ENCODE results near the gene PSMA3. TPM values are rescaled to one million over a fixed set of nuclear protein-coding genes. Genes with fewer than 3 reads are reported as not detected.
"Not testable (repeated sequence)": the region's sequence is repeated elsewhere in the genome, so short reads cannot be mapped to it uniquely, and the experiment has no call there.

PSMA3 gene
- total RNA-seq (2014; rRNA removed; shearing (Covaris generic)): 159 and 201 TPM in 2 replicates
- polyA plus RNA-seq (2015; cell fraction: cytosol; rRNA removed): 250 and 251 TPM in 2 replicates
- polyA plus RNA-seq (2015; cell fraction: nucleus; rRNA removed): 205 and 224 TPM in 2 replicates

DNA sequence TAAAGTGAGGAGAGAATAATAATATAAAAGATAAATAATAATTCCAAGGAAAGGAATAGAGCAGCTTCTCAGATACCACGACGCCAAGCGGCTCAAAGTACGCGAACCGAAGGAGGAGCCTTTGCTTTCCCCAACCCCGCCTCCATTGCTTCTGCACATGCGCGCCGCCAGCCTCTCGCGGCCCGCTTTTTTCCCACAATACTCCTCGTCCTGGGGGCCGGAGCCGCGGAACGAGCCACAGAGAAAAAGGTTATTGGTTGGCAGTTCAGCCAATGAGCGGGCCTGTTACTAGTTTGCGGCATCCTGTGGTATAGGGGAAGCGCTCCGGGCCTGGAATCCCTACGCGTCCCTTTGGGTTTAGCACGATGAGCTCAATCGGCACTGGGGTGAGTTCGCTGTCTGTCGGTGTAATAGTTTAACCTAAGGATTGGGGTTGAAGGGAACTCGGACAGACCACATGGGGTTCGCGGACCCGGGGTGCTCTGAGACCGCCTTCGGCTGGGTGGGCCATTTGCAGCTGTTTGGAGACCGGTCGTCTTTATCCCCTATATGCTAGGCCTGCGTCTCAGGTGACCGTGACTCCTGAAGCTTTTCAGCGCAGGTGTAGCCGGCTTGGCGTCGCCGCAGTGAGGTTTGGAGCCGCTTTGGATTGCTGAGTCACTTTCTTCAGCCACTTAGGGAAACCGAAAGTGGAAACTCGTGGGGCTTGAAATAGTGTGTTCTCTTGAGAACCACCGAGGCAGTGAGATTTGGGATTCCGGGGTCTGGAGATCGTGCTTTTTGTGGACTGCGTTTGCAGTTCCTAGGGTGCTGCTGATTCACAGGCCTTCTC lies at the start of gene PSMA3:
PSMA3 (plus strand) TSS at position 288 of the 832 bp plus-strand sequence; CDS start at position 366, 78 bp downstream.
- peak; percentile 98 for DNase-seq (ENCODE audit: low read depth)

DNA sequence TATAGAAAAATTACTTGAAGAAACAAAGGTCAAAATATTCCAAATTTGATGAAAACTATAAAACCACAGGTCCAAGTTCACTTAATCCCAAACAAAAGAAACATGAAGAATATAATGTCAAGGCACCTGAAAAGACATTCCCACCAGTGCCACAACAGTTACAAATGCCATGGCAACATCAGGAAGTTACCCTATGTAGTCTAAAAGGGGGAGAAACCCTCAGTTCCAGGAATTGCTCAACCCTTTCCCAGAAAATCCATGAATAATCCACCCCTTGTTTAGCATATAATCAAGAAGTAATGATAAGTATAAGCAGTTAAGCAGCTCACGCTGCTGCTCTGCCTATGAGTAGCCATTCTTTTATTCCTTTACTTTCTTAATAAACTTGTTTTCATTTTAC lies 48.4 kb upstream of the PSMA3 start:
- DNase-seq (ENCODE audit: low read depth): no peak

DNA sequence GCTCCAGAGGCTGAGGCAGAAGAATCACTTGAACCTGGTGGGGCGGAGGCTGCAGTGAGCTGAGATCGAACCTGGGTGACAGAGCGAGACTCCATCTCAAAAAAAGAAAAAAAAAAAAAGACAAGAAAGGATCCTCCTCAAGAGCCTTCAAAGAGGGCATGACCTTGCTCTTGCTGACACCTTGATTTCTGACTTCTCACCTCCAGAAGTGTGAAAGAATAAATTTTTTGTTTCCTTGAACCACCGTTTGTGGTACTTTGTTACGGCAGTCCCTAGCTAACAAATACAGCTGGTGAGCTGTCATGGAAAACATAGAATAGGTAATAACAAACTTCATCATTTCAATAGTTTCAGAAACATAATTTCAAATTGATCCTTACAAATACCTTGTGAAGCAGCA lies 46.6 kb upstream of the PSMA3 start:
- no peak for DNase-seq (ENCODE audit: low read depth)

DNA sequence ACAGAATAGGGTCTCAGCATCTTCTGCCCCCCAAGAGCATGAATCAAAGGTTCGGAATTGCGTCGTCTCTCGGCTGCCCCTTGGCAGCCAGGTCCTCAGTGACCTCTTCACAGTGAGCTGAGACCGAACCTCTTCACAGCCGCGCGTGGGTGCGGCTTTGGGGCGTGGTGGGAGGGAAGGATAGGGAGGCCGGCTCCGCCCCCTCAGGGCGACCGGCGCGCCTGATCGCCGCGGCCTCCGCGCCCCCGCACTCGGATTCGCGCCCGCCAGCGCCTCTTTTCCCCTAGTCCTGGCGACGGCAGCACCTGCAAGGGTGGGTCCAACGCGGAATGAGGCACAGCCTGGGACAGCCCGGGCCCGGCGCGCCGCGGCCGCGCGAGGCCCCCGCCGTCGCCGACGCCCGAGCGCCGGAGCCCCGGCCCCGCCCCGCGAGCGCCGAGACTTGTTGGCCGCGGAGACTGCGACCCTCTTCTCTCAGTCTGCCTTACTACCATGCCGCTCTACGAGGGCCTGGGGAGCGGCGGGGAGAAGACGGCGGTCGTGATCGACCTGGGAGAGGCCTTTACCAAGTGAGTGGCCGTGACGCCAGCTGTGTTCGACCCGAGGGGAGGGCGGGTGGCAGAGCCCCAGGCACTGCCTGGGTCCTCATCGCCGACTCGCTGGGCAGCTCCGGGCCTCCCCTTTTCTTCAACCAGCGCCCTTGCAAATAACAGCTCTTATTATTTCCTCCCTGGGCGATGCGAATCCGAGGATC lies 44.7 kb upstream of the PSMA3 start, which contains the start of gene ACTR10:
ACTR10 (plus strand) TSS at position 424 of the 754 bp plus-strand sequence; CDS start at position 493, 69 bp downstream.
- peak; percentile 86 for DNase-seq (ENCODE audit: low read depth)

DNA sequence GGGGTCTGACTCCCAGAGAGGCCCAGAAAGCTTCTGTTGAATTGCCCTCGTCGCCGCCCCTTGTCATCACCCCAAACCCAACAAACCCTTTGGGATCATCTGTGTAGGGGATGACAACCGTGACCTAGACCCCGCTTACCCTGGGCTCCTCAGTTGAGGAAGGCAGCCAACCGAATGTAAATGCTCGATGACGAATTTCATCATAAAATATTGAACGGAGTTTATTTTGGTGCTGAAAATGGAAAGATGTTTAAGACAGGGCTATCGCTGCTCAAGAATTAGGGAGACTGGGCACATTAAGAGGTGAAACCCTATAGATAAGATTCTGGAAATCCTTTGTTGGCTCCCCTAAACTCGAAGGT lies 44.2 kb upstream of the PSMA3 start:
- no peak for DNase-seq (ENCODE audit: low read depth)

DNA sequence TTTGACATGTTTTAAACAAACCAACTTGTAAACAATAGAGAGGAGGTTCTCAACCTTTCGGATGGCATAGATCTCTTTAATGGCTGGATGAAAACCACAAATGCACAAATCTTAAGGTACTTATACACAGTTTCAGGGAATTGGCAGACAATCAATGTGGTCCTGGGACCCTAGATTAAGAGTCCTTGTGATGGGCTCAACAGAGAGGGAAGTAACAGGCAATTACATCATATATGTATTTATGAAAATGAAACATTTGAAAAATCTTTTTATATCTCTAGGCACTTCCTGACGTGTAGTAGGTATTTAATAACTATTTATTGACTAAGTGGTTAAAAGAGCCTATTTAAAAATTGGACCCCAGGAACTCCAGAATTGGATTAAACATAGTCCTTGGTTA lies 43.8 kb upstream of the PSMA3 start:
- DNase-seq (ENCODE audit: low read depth): no peak

DNA sequence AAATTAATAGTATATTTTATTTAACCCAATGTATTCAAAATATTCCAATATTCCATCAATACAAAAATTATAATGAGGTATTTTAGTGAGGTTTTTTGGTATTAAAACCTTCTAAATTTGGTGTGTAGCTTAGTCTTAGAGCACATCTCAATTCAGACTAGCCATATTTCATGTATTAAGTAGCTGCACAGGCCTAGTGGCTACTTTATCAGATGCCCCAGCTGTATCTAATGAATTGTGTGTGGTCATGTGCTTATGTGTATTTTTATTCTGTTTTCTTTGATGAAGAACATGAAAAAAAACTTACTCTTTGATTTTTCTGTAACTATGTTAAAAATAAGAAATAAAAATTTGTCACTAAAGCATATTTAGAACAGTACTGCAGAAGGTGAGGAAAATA lies 31.5 kb upstream of the PSMA3 start:
- DNase-seq (ENCODE audit: low read depth): no peak

DNA sequence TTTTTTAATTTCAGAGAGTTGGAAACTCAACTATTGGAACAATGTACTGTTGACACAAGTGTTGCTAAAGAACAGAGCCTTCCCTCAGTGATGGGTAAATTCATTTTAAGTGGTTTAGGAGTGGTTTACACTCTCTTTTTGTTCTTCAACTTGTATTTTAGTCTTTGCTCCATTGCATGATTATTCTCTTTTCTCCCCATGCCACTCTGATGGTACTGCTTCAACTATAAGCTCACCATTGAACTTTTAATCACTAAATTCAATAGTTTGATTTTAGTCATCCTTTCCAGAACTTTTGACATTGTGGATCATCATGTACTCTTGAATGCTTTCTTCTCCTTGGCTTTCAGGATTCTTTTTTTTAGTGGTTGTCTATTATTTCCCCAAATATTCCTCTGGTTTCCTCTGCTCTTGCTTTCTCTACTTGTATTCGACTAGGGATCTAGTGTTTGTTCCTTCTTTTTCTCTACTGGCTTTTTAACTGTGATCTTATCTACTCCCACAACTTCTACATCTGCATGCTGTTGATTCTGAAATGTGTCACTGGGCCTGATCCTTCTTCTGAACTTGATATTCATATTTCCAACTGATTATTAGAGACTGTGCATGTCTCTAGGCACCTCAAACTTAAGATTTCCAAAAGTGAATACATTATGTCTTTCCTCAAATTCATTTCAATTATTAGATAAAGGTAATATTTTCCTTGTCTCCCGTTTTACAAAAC lies 29.3 kb upstream of the PSMA3 start:
- DNase-seq (ENCODE audit: low read depth): no peak

DNA sequence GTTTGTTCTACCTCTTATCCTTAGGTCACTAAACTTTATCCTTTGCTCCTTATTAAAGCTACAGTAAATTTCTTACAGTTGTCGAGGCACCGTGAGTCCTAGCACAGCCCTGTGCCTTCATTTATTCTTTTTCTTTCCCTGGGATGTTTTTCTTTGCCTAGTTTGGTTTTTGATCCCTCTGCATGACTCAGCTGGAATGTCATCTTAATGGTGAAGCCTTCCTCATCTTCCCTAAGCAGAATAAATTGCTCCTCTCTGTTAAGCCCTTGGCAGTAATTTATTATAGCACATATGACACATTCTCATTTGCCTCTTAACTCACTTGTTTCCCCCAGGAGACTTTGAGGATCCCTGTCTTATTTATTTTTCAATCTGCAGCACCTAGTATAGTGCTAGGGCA lies 28.1 kb upstream of the PSMA3 start:
- peak; percentile 36 for DNase-seq (ENCODE audit: low read depth)

DNA sequence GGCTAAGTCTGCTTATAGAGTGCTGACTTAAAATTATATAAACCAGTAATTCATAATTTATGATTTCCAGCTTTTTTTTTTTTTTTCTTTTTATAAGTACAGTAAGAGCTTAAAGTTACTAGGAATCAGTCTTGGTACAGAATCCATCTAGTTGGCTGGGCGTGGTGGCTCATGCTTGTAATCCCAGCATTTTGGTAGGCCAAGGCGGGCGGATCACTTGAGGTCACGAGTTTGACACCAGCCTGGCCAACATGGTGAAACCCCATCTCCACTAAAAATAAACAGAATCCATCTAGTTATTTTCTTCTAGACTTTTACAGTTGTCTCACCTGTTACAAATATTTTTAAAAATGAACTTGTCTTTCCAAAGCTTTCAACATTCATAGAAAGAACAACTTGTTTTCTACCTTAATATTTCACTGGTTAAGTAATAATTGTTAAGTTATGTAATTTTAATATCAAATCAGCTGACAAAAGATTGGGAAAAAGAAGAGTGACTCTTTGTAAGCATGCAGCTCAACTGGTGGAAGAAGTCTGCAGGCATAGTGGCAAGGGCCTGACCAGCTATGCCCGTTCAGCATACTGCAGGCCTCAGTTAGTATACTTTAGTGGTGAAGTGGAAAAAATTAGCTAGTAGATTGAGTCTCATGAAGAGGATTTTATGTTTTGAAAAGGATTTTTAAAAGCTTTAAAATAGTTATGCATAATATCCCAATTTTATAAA lies 17.4 kb upstream of the PSMA3 start:
- DNase-seq (ENCODE audit: low read depth): no peak

DNA sequence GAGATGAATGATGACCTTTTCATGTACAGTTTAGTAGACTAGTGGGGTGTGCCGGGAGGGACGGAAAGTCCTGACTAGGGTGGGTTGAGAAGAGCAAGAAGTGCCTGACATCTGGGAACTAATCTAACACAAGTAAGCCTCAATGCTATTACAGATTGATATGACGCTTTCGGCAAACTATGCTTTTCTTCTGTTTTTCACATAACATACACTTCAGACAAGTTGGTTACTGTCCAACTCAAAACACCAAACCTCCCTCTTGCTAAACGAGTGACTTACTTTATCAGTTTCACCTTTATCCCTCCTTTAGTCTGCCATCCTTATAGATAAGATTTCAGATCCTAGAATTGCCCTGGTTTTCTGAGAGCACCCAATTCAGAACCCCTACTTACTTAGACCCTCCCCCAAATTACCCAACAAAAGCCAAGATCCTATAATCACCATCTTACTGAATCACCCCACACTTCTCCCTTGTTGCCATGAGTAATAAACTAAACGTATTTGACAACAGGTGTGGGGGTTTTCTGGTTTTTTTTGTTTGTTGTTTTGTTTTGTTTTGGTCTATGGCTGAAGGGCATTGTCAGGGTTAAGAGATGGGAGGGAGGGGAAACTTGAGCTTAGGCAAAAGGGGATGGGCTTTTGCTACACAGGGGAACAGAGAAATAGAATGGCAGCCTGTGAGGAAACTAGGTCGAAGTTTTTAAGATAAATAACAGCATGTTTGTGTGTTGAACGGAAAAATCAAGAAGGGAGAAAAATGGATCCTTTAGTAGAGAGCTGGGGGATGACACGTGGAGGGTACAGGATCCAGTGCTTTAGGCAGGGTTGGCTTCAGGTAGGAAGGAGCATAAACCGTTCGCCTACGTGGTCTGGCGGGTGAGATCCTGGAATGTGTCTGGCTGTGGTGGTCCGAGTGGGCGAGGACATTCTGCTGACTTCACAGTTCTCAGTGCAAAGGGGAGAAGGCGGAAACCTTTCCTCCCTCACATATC lies 6.1 kb upstream of the PSMA3 start:
- no peak for DNase-seq (ENCODE audit: low read depth)

DNA sequence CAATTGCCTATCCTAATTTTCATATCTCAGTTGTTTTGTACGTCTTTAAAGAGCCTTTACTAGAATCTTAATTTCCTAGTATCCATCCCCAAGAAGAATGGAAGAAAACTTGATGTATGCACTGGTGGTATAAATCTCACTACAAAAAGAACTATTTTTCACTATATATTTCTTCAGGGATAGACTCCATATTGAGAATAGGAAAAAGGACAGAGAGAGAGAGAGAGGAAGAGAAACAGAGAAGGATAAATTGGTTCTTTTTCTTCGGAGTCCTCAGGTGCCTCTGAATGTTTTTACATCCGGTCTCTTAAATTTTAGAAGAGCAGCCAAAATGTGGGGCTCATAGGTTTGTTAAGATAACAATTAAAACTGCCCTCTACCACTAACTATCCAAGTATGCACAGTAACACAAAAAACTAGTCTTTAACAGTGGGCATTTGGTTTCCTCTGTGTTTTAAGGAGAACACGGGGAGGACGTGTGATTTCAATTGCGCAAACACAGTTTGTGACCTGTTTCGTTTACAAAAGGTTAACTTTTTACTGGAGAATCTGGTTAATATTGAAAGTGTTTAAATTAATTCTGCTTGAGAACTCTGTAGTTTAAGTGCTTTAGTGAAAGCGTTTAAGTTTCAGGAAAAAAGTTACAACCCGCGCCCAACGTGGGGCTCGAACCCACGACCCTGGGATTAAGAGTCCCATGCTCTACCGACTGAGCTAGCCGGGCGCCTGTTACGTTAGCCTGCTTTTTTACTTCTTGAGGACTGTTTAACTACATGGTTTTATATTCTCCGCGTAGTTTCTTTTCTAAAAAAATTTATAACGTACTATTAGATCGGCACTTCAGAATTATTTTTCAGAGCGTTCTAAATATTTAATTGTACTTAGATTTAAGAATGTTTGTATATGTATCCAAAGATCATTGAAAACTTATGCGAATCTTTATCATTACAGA lies 5.1 kb upstream of the PSMA3 start:
- peak; percentile 68 for DNase-seq (ENCODE audit: low read depth)

DNA sequence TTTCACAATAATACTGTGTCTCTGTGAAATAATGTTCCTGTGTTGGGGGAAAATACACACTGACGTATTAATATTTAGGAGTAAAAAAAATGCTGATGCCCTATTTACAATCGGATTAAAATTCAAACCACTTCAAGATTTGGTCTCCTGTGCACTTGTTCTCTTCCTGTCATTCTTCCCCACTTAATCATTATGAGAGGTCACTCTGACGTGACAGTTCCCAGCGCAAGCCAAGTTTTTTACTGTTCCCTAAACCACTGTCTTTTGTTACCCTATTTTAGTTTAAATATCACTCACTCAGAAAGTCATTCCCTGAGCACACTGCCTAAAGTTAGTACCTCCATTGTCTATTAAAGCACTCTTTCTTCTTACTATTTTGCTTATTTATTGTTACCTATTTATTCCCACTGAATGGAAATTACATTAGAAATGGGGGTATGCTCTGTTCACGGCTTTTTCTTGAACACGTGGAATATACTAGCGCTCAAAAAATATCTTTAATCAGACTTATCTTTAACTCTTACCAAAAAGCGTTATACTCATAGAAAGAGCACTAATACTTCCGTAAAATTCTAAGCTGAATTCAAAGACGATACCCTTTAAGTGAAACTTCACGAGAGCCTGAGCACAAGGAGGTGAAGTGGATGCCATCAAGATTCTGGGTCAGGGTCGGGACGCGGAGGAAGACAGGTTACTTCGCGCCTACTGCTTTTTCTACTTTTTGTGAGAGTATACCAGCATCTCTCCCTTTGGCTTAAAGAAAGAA lies 670 bp upstream of the PSMA3 start:
- peak; percentile 51 for DNase-seq (ENCODE audit: low read depth)

DNA sequence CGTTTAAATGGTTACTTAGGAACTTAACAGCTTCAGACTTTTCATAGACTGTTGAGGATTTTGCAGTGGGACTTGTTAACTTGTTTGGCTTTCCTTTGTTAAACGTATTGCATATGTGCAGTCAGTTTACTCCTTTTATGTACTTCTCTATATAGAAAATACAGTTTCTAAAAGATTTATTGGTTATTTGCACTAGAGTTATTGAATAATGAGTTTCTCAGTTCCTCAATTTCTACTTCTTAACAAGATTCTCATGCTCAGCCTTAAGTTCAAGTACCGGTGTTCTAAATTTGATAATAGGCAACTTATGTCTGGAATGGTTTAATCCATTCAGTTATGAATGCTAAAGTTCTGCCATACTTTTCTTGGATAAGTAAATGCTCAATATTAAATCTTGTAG lies 919 bp downstream of the PSMA3 start:
- DNase-seq (ENCODE audit: low read depth): no peak

DNA sequence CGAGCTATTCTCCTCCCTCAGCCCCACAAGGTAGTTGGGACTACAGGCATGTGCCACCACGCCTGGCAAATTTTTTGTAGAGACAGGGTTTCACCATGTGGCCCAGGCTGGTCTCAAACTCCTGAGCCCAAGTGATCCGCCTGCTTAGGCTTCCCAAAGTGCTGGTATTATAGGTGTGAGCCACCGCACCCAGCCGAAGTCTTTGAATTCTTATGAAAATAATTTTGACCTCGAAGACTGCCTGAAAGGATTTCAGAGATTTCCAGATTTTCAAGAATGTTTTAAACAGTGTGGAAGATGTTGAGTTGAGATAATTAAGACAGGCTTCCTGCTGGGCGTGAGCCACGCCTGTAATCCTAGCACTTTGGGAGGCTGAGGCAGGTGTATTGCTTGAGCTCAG lies 5.0 kb downstream of the PSMA3 start:
- no peak for DNase-seq (ENCODE audit: low read depth)

DNA sequence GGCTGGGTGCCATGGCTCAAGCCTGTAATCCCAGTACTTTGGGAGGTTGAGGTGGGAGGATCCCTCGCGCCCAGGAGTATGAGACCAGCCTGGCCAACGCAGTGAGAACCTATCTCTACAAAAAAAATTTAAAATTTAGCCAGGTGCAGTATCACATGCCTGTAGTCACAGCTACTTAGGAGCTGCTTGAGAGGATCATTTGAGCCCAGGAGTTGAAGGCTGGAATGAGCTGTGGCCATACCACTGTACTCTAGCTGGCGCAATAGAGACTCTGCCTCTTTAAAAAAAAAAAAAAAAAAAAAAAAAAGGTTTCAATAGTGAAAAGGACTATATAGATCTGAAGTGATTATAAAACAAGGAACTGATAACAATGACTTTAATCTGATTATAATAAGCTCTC lies 13.5 kb downstream of the PSMA3 start:
- no peak for DNase-seq (ENCODE audit: low read depth)

DNA sequence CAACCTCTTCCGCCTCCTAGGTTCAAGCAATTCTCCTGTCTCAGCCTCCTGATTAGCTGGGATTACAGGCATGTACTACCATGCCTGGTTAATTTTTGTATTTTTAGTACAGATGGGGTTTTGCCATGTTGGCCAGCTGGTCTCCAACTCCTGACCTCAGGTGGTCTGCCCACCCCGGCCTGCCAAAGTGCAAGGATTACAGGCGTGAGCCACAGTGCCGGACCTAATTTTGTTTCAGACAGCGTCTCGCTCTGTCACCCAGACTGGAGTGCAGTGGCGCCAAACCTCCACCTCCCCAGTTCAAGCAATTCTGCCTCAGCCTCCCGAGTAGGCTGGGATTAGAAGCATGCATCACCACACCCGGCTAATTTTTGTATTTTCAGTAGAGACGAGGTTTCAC lies 17.4 kb downstream of the PSMA3 start:
- not testable (repeated sequence) for DNase-seq (ENCODE audit: low read depth)

DNA sequence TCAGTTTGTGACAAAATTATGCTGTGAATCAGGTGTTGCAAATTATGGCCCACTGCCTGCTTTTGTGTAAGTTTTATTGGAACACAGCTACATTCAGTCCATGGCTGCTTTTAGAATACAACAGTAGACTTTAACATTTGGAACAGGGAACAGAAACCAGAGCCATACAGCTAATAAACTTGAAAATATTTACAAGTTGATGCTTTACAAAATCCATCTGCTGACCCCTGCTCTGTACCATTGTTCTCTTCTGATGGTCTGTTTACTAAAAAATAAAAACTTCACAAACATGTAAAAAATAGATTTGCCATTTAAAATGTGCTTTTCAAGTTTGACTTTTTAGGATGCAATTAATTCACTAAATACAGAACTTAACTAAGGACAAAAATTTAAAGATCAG lies 20.8 kb downstream of the PSMA3 start:
- DNase-seq (ENCODE audit: low read depth): no peak

Measured in HT1080 (cell line).